Neural progenitor cell (in vitro differentiated cells): Measurements from ENCODE around the gene TYMS. TPM values are rescaled to one million over a fixed set of nuclear protein-coding genes. Genes with fewer than 3 reads are reported as not detected.

Source experiments
- DNase-seq: peaks from one replicate; pipeline ENCODE4 v3.0.0-alpha.2; 2016; ENCODE audit warnings: low spot score
- H2AFZ ChIP-seq: fragments of 200-600 bp; sonication (generic); replicated peaks from 2 replicates; pipeline ENCODE4 v1.6.1; 2016; ENCODE audit warnings: antibody characterized with exemption
- H3F3A ChIP-seq: fragments of 200-600 bp; sonication (generic); 2 replicates; pipeline ENCODE4 v1.6.1; 2016; ENCODE audit warnings: antibody characterized with exemption, low read depth
- H3K27ac ChIP-seq: fragments of 200-600 bp; sonication (generic); 2 replicates; pipeline ENCODE4 v1.5.1; 2016; ENCODE audit warnings: mild to moderate bottlenecking
- H3K27me3 ChIP-seq: fragments of 200-600 bp; sonication (generic); 2 replicates; pipeline ENCODE4 v1.6.1; 2016; ENCODE audit warnings: mild to moderate bottlenecking, moderate library complexity
- H3K36me3 ChIP-seq: fragments of 200-600 bp; sonication (generic); 2 replicates; pipeline ENCODE4 v1.5.1; 2016
- H3K4me1 ChIP-seq: fragments of 200-600 bp; sonication (generic); 2 replicates; pipeline ENCODE4 v1.6.1; 2016; ENCODE audit warnings: mixed run types
- H3K4me2 ChIP-seq: fragments of 200-600 bp; sonication (generic); 2 replicates; pipeline ENCODE4 v1.6.1; 2016
- H3K4me3 ChIP-seq: fragments of 200-600 bp; sonication (generic); 2 replicates; pipeline ENCODE4 v1.5.1; 2016
- H3K79me2 ChIP-seq: fragments of 200-600 bp; sonication (generic); 2 replicates; pipeline ENCODE4 v1.6.1; 2016; ENCODE audit warnings: low read depth
- H3K9ac ChIP-seq: fragments of 200-600 bp; sonication (generic); 2 replicates; pipeline ENCODE4 v1.6.1; 2016
- H3K9me3 ChIP-seq: fragments of 200-600 bp; sonication (generic); 2 replicates; pipeline ENCODE4 v1.5.1; 2016; ENCODE audit warnings: low read depth
- H4K20me1 ChIP-seq: fragments of 200-600 bp; sonication (generic); 2 replicates; pipeline ENCODE4 v1.6.1; 2016; ENCODE audit warnings: low read depth
- H3K27ac Mint-ChIP-seq: 3 replicates; pipeline ENCODE4 v1.8.0; 2021; ENCODE audit warnings: mixed read lengths
- H3K27me3 Mint-ChIP-seq: 2 replicates; pipeline ENCODE4 v1.8.0; 2022; ENCODE audit warnings: low read depth, mild to moderate bottlenecking, inconsistent platforms, moderate library complexity, mixed read lengths; ENCODE audit not compliant: insufficient read depth
- H3K36me3 Mint-ChIP-seq: 3 replicates; pipeline ENCODE4 v1.8.0; 2021; ENCODE audit warnings: mixed read lengths
- H3K4me1 Mint-ChIP-seq: 3 replicates; pipeline ENCODE4 v1.8.0; 2021; ENCODE audit warnings: mixed read lengths
- H3K4me3 Mint-ChIP-seq: 3 replicates; pipeline ENCODE4 v1.8.0; 2021; ENCODE audit warnings: mild to moderate bottlenecking, moderate library complexity, mixed read lengths
- H3K9me3 Mint-ChIP-seq: 3 replicates; pipeline ENCODE4 v1.8.0; 2020; ENCODE audit warnings: mixed read lengths
- CTCF ChIP-seq: fragments of 200-600 bp; sonication (generic); IDR thresholded peaks from 2 replicates; pipeline ENCODE4 v1.5.1; 2017; ENCODE audit warnings: antibody characterized with exemption, mild to moderate bottlenecking
- EZH2 ChIP-seq: fragments of 200-600 bp; sonication (generic); IDR thresholded peaks from 2 replicates; pipeline ENCODE4 v1.6.1; 2017; ENCODE audit warnings: antibody characterized with exemption, mild to moderate bottlenecking, moderate library complexity
- EZH2phosphoT487 ChIP-seq: fragments of 200-600 bp; sonication (generic); IDR thresholded peaks from 2 replicates; pipeline ENCODE4 v1.6.1; 2017; ENCODE audit warnings: antibody characterized with exemption
- total RNA-seq: library from RNA; depleted of rRNA; stranded (reverse); fragments of >200 nt; gene quantifications from 2 replicates; pipeline ENCODE4 v1.2.3, GENCODE V29; 2015; ENCODE audit warnings: low replicate concordance

TYMS gene
- total RNA-seq, 1 donor from 2014 or later: 86.9 TPM

GRCh38 chr18:658947-659533 lies 1.6 kb downstream of the TYMS start:
- peak overlapping the region; percentile 70 for H3K4me3 ChIP-seq
- TF ChIP-seq EZH2 (no peak), CTCF (no peak), EZH2phosphoT487 (no peak)
- peak overlapping the region; percentile 81 for H3K4me2 ChIP-seq
- DNase-seq: no peak
- H3K27me3 Mint-ChIP-seq: peaks cover 3% of the 10 kb centered on the region
- H3K9me3 Mint-ChIP-seq: peaks cover 17% of the 10 kb centered on the region
- peaks cover 51% of the 10 kb centered on the region for H3K79me2 ChIP-seq
- peaks cover 21% of the 10 kb centered on the region for H3F3A ChIP-seq
- peaks cover 9% of the 10 kb centered on the region for H3K4me1 ChIP-seq
- peaks cover 15% of the 10 kb centered on the region for H3K4me1 Mint-ChIP-seq
- no peaks in the 10 kb centered on the region for H3K9me3 ChIP-seq
- H2AFZ ChIP-seq: no peak overlapping the region
- H3K4me3 Mint-ChIP-seq: peak overlapping the region; percentile 93
- H3K36me3 ChIP-seq: peaks cover 17% of the 10 kb centered on the region
- no peak overlapping the region for H3K9ac ChIP-seq
- no peak overlapping the region for H3K27ac ChIP-seq
- H3K36me3 Mint-ChIP-seq: peaks cover 44% of the 10 kb centered on the region
- no peaks in the 10 kb centered on the region for H3K27me3 ChIP-seq
- peaks cover 5% of the 10 kb centered on the region for H4K20me1 ChIP-seq
- H3K27ac Mint-ChIP-seq: peak overlapping the region; percentile 25

- Mint-ChIP-seq H3K36me3 (peaks cover 45% of the 10 kb centered on the region), H3K27me3 (peaks cover 3% of the 10 kb centered on the region), H3K4me3 (peak overlapping the region; percentile 93), H3K4me1 (peaks cover 15% of the 10 kb centered on the region), H3K9me3 (peaks cover 17% of the 10 kb centered on the region), H3K27ac (no peak overlapping the region)
- no peaks in the 10 kb centered on the region for H3K9me3 ChIP-seq
- TF ChIP-seq EZH2 (no peak), CTCF (no peak), EZH2phosphoT487 (no peak)
- peaks cover 21% of the 10 kb centered on the region for H3F3A ChIP-seq
- H3K4me2 ChIP-seq: peak overlapping the region; percentile 81
- no peak overlapping the region for H2AFZ ChIP-seq
- no peak overlapping the region for H3K27ac ChIP-seq
- peaks cover 17% of the 10 kb centered on the region for H3K36me3 ChIP-seq
- peaks cover 51% of the 10 kb centered on the region for H3K79me2 ChIP-seq
- H4K20me1 ChIP-seq: peaks cover 5% of the 10 kb centered on the region
- H3K27me3 ChIP-seq: no peaks in the 10 kb centered on the region
- no peak overlapping the region for H3K9ac ChIP-seq
- H3K4me1 ChIP-seq: peaks cover 9% of the 10 kb centered on the region
- H3K4me3 ChIP-seq: no peak overlapping the region
- no peak for DNase-seq
Observed at GRCh38 chr18:659597-659996, 2.1 kb downstream of the TYMS start.

- peaks cover 49% of the 10 kb centered on the region for H3K36me3 Mint-ChIP-seq
Observed at GRCh38 chr18:662197-662596, 4.7 kb downstream of the TYMS start.

More at GRCh38 chr18:662197-662596, 4.7 kb downstream of the TYMS start:
- peaks cover 9% of the 10 kb centered on the region for H3K4me1 ChIP-seq
- H3K4me3 ChIP-seq: no peak overlapping the region
- peaks cover 13% of the 10 kb centered on the region for H3F3A ChIP-seq
- peaks cover 5% of the 10 kb centered on the region for H4K20me1 ChIP-seq
- H3K36me3 ChIP-seq: peaks cover 21% of the 10 kb centered on the region
- TF ChIP-seq CTCF: no peak
- no peak for TF ChIP-seq EZH2
- TF ChIP-seq EZH2phosphoT487: no peak
- Mint-ChIP-seq H3K4me1 (peaks cover 15% of the 10 kb centered on the region), H3K4me3 (no peak overlapping the region), H3K9me3 (peaks cover 25% of the 10 kb centered on the region), H3K27ac (no peak overlapping the region), H3K27me3 (peaks cover 3% of the 10 kb centered on the region)
- no peak for DNase-seq
- peaks cover 49% of the 10 kb centered on the region for H3K79me2 ChIP-seq
- H3K27me3 ChIP-seq: no peaks in the 10 kb centered on the region
- H3K9me3 ChIP-seq: no peaks in the 10 kb centered on the region
- H2AFZ ChIP-seq: no peak overlapping the region
- no peak overlapping the region for H3K4me2 ChIP-seq
- H3K9ac ChIP-seq: no peak overlapping the region
- H3K27ac ChIP-seq: no peak overlapping the region
